ENCODE data around the gene AGPAT1.
A peak's percentile ranks its signal among the peaks of the same experiment; 100 is the strongest.
"Not testable (repeated sequence)": the region's sequence is repeated elsewhere in the genome, so short reads cannot be mapped to it uniquely, and the experiment has no call there.

AGPAT1 gene

GRCh38 chr6:32200711-32201475, 25.0 kb upstream of the AGPAT1 start:
- no peak for DNase-seq (ENCODE audit: low read depth in 2 of 3, low spot score in 2 of 3)

- no peak for DNase-seq (ENCODE audit: low read depth in 2 of 3, low spot score in 2 of 3)
These were observed 23.0 kb upstream of the AGPAT1 start for GRCh38 chr6:32198866-32199265.

DNA sequence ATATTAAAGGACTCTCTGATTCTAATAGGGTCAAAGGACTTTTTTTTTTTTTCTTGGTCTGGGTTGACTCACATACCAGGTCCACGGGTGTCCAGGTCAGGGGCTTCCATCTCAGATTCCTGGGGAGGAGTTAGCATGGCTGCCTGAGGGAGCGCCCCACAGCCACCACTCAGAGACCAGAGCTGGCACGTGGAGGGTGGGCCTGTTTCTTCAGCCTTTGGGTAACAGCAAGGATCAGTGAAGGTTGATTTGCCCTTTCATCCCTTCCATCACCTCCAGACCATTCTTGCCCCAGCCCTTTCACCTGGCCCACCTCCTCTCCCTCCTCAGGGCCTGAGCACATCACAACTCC, 22.4 kb upstream of the AGPAT1 start:
- no peak for DNase-seq (ENCODE audit: low read depth in 2 of 3, low spot score in 2 of 3)

DNA sequence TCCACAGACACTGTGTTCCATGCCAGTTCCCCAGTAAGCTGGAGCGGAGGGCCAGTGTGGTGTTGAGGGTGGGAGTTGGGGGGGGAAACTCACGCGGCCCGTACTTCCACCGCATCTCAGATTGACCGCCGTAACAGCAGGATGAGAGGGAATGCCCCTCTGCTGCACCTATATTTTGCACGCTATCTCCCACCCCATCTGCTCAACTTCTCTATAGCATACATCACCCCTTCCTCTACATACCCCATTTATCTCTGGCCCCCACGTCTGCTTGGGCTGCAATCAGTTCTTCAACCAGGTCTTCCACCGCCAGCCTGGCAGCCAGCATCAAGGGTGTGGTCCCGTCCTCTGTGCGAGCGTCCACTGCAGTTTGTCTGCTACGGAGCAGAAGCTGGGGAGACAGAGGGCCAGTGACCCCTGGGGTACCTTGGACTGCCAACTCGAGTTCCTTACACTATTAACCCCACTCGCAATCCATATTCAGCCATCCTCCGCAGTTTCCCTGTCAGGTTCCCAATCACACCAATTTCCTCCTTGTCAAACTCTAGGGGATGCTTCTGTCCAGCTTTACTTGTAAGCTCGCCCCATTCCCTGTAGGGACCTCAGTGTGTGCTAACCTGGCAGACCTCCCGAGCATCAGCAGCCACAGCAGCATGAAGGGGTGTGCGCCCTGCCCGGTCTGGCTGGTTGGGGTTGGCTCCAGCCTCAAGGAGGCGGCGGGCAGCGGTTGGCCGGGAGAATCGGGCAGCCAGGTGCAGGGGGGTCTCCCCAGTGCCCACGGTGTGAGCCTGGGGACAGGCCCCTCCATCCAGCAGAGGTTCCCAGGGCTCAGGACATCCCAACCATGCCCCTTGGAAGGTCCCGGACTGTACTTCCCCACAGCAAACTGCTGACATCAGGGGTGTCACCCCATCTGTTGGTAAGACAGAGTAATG, 21.1 kb upstream of the AGPAT1 start:
- no peak for DNase-seq (ENCODE audit: low read depth in 2 of 3, low spot score in 2 of 3)

GRCh38 chr6:32195902-32196681, 20.2 kb upstream of the AGPAT1 start:
- DNase-seq (ENCODE audit: low read depth in 2 of 3, low spot score in 2 of 3): peak in 2 of 3 experiments; percentile 52 to 53

- peak; percentile 99 to 100 (median 100) for DNase-seq (ENCODE audit: low read depth in 2 of 3, low spot score in 2 of 3)
These were observed 19.7 kb upstream of the AGPAT1 start for GRCh38 chr6:32195652-32195901.

DNA sequence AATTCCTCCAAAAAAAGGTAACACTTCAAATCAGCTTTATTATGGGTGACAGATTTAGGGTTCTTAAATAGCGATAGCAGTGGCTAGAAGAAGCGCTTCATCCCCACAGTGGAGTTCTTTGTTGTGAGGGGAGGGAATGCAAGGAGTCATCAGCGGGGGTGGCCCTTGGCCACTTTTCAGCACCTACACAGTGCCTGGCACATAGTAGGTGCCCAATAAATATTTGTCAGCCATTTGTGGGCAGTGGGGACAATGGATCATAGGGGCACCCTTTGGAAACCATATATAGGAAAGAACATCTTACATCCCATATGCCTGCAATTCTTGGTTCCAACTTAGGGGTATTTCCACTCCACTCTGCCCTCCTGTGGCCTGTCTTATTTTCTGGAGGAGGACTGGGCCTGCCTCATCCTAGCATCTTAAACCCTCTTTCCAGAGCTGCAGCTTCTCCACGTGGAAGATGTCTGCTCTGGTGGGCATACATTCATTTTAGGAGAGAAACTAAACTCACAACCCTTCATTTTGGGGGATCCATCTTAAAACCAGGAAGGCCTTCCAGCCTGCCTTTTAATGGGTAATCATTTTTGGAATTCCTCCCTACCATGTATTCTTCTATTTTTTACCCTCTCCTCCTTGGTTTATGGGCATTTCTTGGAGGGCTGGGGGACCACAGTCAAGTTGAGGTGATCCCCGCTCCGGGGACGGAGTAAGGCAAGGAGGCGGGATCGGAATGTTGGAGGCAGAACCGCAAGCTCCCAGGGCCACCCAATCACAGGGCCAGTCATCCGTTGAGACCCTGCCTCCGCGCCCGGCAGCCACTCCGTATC, 19.2 kb upstream of the AGPAT1 start:
- no peak for DNase-seq (ENCODE audit: low read depth in 2 of 3, low spot score in 2 of 3)

- no peak for DNase-seq (ENCODE audit: low read depth in 2 of 3, low spot score in 2 of 3)
These were observed 18.5 kb upstream of the AGPAT1 start for GRCh38 chr6:32194388-32194787.

DNA sequence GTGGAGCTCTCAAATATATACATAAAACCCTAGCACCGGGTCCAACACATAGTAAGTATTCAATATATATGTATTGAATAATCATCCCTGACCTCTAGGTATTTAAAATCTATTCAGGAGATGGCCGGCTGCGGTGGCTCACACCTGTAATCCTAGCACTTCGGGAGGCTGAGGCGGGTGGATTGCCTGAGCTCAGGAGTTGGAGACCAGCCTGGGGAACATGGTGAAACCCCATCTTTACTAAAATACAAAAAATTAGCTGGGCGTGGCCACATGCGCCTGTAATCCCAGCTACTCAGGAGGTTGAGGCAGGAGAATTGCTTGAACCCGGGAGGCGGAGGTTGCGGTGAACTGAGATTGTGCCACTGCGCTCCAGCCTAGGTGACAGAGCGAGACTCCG, 17.2 kb upstream of the AGPAT1 start:
- DNase-seq (ENCODE audit: low read depth in 2 of 3, low spot score in 2 of 3): not testable (repeated sequence)

DNA sequence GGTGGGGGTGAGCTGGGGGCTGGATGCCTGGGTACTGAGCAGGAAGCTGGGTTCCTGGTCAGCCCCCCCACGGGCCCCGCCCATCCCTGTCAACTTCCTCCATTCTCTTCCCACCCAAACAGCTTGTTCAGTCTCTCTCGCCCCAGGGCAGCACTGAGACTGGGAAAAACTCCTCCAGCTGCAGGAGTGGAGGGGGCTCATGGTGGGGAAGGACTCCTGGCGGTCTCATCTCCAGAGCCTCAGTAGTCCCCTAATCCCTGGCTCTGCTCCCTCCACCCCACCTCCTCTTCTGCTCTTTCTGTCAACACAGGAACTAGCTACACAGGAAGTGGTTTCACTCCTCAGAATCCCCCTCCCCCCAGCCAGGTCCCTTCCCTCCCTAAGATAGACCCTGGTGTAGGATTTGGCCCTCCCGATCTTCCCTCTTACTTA, 16.7 kb upstream of the AGPAT1 start, which contains the start of gene GPSM3:
TSS of gene GPSM3 (minus strand) at position 36 of the 432 bp plus-strand sequence. CDS start 130 bp downstream, outside the sequence.
- no peak for DNase-seq (ENCODE audit: low read depth in 2 of 3, low spot score in 2 of 3)

DNA sequence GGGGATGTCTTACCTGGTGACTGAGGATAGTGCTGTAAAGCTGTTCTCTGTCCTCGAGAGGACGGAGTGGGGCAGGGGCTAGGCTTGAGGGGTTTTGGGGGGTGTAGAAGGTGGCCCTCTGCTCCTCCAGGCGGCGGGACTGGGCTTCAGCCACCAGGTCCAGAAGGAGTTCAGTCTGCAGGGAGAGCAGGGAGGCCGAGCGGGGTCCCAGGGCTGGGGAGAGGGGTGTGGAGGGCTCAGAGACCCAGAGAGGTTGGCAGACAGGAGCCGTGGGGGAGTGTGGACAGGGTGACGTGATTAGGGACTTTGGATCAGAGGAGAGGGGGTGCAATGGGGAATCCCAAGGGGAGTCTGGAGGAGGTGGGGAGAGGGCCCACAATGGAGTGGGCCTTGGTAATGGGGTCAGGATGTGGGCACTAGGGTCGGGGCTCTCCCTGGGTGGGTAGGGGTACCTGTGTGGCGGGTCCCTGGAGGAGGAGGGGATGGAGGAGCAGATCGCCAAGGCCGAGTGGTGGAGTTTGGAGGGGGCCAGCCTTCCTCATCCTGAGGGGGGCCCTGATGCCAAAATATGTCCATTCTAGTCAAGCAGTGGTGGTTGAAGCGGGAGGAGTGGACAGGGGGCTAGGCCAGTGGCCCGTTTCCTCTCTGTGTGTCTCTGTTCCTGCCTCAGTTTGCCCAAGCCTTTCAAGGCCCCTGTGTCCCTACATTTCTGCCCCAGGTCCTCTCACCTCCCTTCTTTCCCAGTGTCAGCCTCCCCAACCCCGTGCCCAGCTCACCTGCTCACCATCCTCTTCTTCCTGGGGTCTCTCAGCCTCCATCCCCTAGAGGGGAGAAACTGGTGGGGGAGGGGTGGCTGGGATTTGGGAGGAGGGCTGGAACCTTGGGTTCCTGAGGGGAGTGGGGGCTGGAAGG, 16.1 kb upstream of the AGPAT1 start:
- DNase-seq (ENCODE audit: low read depth in 2 of 3, low spot score in 2 of 3): no peak

GRCh38 chr6:32190911-32191677, 15.2 kb upstream of the AGPAT1 start:
- no peak for DNase-seq (ENCODE audit: low read depth in 2 of 3, low spot score in 2 of 3)

DNA sequence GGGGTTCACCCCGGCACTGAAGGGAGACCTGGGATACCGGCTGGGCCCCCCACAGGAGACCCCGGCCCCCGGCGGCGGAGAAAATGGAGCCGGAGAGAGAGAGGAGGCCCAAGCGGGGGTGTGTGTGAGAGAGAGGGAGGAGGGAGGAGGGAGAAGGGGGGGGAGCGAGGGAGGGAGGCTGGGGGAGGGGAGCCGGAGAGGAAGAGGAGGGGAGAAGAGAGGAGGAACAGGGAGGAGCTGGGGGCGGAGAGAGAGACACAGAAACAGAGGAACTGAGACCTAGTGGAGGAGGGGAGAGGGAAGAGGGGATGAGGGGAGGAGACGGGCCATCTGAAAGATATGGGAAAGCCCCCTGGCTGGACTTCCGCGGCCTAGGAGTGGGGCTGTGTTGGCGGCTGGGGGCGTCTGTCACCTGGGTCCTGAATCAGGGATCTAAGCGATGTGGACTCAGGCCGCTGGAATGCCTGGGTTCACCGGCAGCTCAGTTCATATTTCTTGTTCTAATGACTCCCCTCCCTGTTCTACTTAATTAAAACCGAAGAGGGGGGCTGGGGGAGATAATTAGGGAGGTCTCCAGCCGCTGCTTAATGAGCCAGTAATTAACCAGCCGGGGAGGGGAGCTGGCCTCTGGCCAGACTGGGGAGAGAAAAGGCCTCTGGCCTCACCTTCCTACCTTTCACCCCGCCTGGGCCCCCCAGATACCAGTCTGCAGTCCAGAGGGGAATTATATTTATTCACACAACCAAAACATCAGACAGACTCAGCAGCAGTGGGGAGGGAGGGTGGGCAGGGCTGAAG, 14.4 kb upstream of the AGPAT1 start, which contains the start of gene PBX2:
TSS of gene PBX2 (minus strand) at position 149 of the 798 bp plus-strand sequence. CDS start 287 bp downstream, outside the sequence.
- DNase-seq (ENCODE audit: low read depth in 2 of 3, low spot score in 2 of 3): peak in 2 of 3 experiments; percentile 55

- no peak for DNase-seq (ENCODE audit: low read depth in 2 of 3, low spot score in 2 of 3)
These were observed 13.8 kb upstream of the AGPAT1 start for GRCh38 chr6:32189742-32190053.

- DNase-seq (ENCODE audit: low read depth in 2 of 3, low spot score in 2 of 3): no peak
These were observed 13.3 kb upstream of the AGPAT1 start for GRCh38 chr6:32189069-32189741.

DNA sequence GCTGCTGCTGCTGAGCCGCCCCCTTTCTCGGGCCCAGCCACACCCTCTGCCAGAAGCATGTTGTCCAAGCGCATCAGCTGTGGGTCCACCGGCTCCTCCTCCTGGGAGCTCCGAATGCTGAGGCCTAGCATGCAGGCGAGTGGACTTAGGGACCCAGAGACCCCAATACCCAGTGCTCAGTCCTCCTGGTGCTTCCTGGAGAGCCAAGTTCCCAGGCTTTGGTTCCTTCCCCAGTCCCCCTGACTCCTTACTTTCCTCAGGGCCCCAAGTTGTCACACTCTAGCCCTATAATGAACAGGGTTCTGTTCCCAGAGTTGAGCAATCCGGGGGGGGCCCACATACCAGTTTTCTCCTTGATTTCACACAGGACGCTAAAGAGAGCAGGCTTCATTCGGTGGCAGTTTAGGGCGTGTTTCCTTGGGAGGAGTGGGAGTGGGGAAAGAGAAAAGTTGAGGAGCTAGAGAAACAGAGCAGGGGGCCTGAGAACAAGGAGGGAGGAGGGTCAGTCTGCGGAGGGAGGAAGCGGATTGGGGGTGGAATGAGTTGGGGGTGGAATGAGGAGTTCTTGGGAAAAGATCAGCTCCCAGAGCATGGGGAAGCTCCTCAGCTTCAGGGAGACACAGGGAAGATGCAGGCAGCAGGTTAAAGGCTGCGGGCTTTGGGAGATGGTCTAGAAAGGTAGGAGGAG, 12.6 kb upstream of the AGPAT1 start:
- DNase-seq (ENCODE audit: low read depth in 2 of 3, low spot score in 2 of 3): no peak

All from activated CD8-positive, alpha-beta memory T cell treated with anti-CD3 and anti-CD28 coated beads for 48 hours (primary cell).